Measurements from ENCODE around the gene DVL2. TPM values are rescaled to one million over a fixed set of nuclear protein-coding genes. Genes with fewer than 3 reads are reported as not detected.
A peak's percentile ranks its signal among the peaks of the same experiment; 100 is the strongest.

The DVL2 gene
- total and polyA plus RNA-seq, 2 of the 13 experiments (the other 11 are each of a cell fraction or from before 2014, with no cell fraction given), result 5.7 to 38.2 TPM

GRCh38 chr17:7280519-7281073 is 46.3 kb upstream of the DVL2 start (continued):
- TF ChIP-seq MAFK (conservative IDR thresholded peaks at IDR 0.05 in 1 of 2, IDR thresholded peaks at IDR 0.05 in 1 of 2; ENCODE audit: low read length in 2 of 2) (no peak), NAIF1 (CRISPR knock-in tag; IDR thresholded peaks at IDR 0.05; ENCODE audit: borderline replicate concordance) (peak; percentile 90), PRDM15 (CRISPR knock-in tag; IDR thresholded peaks at IDR 0.05) (peak; percentile 90), TGIF2 (CRISPR knock-in tag; IDR thresholded peaks at IDR 0.05) (peak; percentile 77; the same call in 1 of the 2 replicates), ZNF552 (CRISPR knock-in tag; IDR thresholded peaks at IDR 0.05; ENCODE audit: borderline replicate concordance) (no peak), MXI1 (IDR thresholded peaks at IDR 0.05; ENCODE audit: borderline replicate concordance, low read depth, low read length) (peak; percentile 84; the same call in 1 of the 3 replicates), ZNF256 (CRISPR knock-in tag; conservative IDR thresholded peaks at IDR 0.05) (no peak; the same call in 1 of the 2 replicates), TMF1 (CRISPR knock-in tag; IDR thresholded peaks at IDR 0.05; ENCODE audit: low read depth) (peak; percentile 87; the same call in 1 of the 2 replicates), REXO4 (CRISPR knock-in tag; IDR thresholded peaks at IDR 0.05; ENCODE audit: borderline replicate concordance) (no peak), ZNF225 (CRISPR knock-in tag; IDR thresholded peaks at IDR 0.05) (no peak), AKAP8 (CRISPR knock-in tag; IDR thresholded peaks at IDR 0.05) (no peak), KDM5B (CRISPR knock-in tag; IDR thresholded peaks at IDR 0.05; ENCODE audit: borderline replicate concordance) (peak; percentile 69; the same call in 1 of the 2 replicates), SOX6 (IDR thresholded peaks at IDR 0.05) (no peak), SOX6 (CRISPR knock-in tag; IDR thresholded peaks at IDR 0.05) (peak; percentile 16; the same call in 1 of the 2 replicates), ZHX1 (CRISPR knock-in tag; IDR thresholded peaks at IDR 0.05; ENCODE audit: low read depth) (peak; percentile 42; the same call in 1 of the 2 replicates), DNMT3B (CRISPR knock-in tag; conservative IDR thresholded peaks at IDR 0.05) (peak; percentile 80; the same call in 1 of the 2 replicates), FOXA1 (IDR thresholded peaks at IDR 0.05) (no peak), FOXA1 (CRISPR knock-in tag; IDR thresholded peaks at IDR 0.05) (no peak), RAD21 (CRISPR knock-in tag; IDR thresholded peaks at IDR 0.05) (peak; percentile 99), TAF1 (CRISPR knock-in tag; IDR thresholded peaks at IDR 0.05) (peak; percentile 36; the same call in 1 of the 2 replicates), ZNF496 (CRISPR knock-in tag; IDR thresholded peaks at IDR 0.05; ENCODE audit: insufficient replicate concordance) (no peak), ZSCAN20 (CRISPR knock-in tag; IDR thresholded peaks at IDR 0.05; ENCODE audit: borderline replicate concordance) (no peak; the same call in 1 of the 2 replicates), SP1 (IDR thresholded peaks at IDR 0.05) (no peak), SP1 (CRISPR knock-in tag; IDR thresholded peaks at IDR 0.05) (peak; percentile 38; the same call in 1 of the 2 replicates), ZNF44 (CRISPR knock-in tag; IDR thresholded peaks at IDR 0.05) (peak; percentile 96; the same call in 1 of the 2 replicates)
- TF ChIP-seq, protein P1, sequence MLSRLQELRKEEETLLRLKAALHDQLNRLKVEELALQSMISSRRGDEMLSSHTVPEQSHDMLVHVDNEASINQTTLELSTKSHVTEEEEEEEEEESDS (CRISPR knock-in tag; IDR thresholded peaks at IDR 0.05; ENCODE audit: borderline replicate concordance), result 0 out of 2 replicates have a peak, but pooled peaks have one; percentile 49

All from HepG2 (cell line).